HPDE6-E6E7 (cell line): ENCODE measurements around the gene ARHGAP26.

ENCODE experiments used
- DNase-seq: peaks from one replicate; pipeline ENCODE4 v3.0.0; 2011; ENCODE audit warnings: missing footprints; ENCODE audit errors: extremely low spot score

ARHGAP26 gene

DNA sequence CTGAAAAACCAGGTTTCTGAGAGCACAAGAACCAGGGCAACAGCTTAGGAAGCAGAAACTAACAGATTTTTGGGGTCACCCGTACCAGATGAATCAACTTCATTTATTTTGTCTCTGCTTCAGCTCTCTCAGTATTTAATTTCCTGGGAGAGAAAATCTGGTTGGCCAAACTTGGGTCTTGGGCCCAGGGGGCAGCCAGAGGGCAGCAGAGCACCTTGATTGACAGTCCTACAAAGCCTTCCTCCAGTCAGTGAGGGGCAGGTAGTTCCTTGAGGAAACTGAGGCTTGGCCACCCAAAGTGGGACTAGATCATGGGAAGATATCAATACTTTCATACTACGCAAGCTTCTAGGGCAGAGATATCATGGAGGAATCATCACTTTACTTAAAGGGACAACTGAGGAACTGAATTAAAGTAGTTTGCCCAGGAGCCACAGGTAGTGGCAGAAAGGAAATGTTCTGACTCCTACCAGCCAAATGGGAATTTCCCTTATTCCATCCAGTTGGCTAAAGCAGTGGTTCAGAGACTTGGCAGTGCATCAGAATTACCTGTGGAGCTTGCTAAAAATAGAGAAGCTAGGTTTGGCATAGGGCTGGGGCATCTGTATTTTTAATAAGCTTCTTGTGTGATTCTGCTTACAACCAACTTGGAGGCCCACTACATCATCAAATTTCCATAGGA, 21.5 kb upstream of the ARHGAP26 start:
- no peak for DNase-seq

DNA sequence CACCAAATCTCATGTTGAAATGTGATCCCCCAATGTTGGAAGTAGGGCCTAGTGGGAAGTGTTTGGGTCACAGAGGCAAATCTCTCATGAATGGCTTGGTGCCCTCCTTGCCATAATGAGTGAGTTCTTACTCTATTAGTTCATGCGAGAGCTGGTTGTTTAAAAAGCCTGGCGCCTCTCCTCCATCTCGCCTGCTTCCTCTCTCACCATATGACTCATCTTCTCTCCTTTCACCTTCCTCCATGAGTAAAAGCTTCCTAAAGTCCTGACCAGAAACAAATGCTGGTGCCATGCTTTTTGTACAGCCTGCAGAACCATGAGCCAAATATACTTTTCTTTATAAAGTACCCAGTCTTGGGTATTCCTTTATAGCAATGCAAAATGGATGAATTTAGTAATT, 20.9 kb upstream of the ARHGAP26 start:
- no peak for DNase-seq

DNA sequence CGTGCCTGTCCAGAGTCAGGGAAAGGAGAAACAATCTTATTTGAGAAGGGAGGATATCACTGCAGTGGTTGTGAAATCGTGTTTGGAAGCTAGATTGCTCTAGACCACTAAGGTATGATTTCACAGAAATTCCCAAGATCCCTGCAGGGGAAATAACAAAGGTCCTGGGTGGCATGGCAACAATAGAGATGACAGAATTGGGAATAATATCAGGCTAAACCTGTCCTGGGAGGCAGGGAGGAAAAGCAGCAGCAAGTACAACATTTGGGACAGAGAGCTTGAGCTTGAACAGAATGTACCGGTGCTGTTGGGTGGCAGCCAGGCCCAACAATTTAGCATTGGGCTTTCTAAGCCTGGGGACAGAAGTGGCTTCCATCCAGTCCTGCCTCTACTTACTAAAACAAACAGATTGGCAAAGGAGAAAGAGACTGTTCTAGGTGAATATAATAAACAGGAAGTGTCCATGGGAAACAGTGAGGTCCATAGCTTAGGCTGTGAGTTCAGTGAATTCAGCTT, 17.0 kb upstream of the ARHGAP26 start:
- DNase-seq: no peak

DNA sequence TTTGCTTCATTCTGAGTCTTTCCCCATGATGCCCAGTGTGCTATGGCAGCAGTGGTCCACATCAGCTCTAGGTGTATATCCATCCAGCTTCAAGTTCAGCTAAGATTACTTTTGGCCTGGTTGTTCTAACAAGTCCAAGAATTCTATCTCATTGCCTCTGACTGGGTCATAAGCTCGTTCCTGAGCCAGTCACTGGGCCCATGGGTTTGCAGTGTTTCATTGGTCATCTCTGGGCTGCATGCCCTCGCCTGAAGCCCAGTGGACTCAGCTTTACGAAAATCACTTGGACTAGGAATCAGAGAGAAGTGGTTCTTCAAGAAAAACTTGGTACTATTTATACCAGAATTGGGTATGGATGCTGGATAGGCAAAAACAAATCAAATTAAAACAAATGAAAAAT, 16.1 kb upstream of the ARHGAP26 start:
- no peak for DNase-seq

DNA sequence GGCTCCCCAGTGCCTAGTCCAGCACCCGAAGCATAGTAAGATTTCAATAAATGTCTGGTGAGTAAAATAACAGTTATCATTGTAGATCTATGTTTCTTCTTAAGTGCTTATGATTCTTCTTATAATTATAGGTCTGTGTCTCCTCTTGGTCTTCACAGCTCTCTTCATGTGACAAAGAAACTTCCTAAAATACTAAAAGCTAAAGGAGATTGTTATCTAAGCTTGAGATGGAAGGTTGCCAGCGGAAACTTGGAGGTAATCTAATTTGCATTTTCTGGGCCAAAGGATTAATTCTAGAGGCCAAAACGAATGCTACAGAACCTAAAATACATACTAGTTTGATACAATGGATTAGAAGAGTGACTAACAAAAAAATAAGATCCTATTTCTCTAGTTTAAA, 13.6 kb upstream of the ARHGAP26 start:
- DNase-seq: no peak

DNA sequence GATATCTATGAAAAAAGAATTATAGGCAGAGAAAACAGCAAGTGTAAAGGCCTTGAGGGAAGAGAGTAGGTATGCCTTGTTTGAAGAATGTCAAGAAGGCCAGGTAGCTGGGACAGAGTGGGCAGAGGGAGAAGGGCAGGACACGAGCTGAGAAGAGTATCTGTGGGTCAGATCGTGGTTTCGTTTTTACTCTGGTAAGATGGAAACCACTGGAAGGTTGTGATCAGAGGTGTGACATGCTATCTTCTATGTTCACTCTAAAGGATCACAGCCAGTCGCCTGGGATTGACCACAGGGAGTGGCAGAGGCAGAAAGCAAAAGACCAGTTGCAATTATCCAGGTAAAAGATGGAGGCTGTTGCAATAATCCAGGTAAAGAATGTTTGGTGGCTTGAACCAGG, 12.6 kb upstream of the ARHGAP26 start:
- no peak for DNase-seq

DNA sequence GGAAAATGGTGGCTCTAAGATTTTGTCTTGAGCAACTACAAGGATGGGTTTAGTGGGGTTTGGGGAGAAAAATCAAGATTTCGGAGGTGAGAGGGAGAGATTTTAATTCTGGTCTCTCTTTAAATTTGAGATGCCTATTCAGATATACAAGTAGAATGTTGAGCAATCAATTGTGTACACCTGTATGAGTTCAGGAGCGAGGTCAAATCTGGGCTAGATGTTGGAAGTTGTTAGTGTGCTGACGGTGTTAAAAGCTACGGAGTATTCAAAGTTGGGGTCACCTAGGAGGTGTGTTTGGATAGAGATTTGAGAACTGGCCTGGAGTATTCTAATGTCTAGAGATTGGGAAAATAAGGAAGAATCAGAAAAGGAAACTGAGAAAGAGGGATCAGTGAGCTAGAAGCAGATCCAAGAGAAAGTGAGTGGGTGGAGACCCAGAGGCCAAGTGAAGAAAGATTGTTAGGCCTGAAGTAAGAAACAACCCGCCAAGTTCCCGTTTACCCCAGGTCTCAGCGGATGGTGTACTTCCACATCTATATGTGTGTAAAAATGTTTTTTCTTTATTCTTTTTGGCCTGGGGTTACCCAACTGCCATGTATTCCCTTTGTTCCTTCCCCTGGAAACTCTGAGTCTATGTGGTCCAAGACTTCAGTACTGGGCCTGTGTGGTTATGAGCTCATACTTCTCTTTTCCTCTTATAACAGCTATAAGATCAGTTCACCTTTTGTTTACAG, 11.9 kb upstream of the ARHGAP26 start:
- no peak for DNase-seq

DNA sequence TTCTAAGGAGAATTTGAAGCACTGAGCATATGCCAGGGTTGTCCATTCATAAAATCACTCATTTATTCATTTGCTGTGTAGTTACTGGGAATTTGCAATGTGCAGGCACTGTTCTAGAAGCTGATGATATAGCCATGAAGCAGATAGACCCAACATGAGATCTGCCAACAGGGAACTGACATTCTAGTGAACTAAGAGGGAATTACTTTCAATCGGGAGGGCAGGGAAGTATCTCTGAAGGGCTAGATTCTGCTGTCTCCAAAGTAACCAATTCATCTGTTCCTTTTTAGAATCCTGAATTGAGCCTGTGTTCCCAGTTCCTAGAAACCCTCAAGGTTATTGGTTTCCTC, 11.4 kb upstream of the ARHGAP26 start:
- DNase-seq: no peak

DNA sequence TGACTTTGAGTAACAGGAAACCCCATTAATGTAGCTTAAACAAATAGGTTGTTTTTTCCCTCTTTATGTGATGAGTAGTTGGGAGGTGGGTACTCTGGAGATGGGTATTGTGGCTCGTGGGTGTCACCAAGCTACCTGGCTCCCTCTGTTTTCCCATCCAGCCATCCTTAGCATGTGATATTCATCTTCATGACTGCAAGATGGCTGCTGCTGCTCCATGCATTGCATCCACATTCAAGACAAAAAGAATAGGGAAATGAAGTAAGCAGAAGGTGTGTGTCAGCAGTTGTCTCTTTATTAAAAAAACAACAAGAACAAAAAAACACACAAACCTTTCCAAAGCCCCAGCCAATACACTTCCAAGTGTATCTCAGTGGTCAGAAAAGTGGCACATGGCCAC, 6.5 kb upstream of the ARHGAP26 start:
- DNase-seq: no peak

DNA sequence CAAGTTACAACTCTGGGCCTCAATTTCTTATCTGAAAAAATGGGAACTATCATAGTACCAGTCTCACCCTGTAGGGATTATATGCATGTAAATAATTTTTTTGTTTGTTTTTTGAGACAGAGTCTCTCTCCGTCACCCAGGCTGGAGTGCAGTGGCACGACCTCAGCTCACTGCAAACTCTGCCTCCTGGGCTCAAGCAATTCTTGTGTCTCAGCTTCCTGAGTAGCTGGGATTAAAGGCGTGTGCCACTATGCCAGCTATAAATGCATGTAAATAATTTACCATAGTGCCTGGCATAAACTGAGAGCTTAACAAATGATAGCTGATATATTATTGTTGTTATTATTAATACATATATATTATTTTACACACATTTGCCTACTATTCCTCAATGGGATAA, 3.0 kb upstream of the ARHGAP26 start:
- DNase-seq: no peak

DNA sequence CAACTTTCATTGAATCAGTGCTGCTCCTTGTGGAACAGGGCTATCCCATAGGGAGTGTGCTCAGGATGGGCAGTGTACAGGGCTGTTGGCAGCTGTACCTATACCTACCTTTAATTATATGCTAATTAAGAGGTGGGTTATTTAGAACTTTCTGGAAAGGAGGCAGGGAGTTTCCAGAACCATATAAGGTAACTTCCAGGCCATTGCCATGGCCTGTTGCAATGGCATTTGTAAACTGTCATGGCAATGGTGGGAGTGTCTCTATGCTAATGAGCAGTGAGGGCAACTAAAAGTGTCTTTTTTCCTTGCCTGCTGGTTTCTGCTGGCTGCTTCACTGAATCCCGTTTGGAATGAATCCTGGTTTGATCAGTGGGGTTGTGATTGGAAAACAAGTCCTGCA, 2.3 kb upstream of the ARHGAP26 start:
- DNase-seq: no peak

DNA sequence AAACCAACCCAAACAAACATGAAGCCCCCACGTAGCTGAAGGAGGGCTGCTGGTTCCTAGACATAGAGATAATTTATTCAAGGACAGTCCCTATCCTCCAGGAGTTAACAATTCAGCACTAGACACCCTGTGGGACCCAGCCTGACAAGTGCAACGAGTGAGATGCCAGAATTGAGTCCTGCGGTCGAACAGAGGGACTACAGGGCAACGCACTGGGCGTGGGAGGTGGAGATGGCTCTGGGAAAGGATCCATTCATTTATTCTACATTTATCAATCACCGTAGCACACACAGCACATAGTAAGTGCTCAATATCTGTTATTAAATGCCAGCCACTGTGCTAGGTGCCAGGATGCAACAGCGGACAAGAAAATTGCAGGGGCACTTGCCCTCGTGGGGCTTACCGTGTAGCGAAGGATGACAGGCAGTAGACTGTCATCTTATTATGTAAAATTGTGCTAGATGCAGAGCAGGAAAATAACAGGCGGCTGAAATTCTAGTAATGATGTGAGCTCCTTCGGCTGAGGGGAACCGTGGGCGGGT, 855 bp upstream of the ARHGAP26 start:
- no peak for DNase-seq

DNA sequence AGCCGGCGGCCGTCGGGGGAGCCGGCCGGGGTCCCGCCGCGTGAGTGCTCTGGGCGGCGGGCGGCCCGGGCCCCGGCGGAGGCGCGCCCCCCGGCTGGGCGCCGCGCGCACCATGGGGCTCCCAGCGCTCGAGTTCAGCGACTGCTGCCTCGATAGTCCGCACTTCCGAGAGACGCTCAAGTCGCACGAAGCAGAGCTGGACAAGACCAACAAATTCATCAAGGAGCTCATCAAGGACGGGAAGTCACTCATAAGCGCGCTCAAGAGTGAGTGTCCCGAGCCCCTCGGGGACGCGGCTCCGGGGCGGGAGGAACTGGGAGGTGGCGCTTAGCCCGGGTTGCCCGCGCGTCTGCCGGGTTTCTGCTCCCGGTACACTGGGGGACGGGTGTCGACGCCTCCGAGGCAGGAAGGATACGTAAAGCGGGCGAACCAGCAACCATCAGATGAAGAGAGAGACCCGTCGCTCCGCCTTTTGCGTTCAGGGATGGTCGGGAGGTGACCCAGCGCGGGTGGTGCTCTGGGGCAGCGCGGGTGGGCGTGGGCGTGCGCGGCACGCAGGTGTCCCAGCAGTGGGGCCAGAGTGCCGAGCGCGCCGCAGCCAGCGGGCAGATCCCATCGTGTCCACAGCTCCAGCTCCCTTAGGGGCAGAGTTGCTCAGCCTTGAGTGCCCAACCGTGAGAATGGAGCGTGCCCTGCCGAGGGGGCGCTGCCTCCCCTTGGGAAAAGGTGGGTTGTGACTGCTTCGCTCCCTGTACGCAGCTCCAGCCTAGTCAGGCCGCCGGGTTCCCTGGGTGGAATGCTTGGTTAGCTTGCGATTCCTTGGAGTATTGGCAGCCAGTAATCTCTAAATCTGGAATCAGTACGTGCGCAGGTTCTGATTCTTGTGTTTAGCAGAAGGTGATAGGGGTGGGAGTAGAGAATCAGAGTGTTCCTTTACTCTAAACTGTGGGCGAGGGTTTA, 753 bp downstream of the ARHGAP26 start:
- peak; percentile 25 for DNase-seq

DNA sequence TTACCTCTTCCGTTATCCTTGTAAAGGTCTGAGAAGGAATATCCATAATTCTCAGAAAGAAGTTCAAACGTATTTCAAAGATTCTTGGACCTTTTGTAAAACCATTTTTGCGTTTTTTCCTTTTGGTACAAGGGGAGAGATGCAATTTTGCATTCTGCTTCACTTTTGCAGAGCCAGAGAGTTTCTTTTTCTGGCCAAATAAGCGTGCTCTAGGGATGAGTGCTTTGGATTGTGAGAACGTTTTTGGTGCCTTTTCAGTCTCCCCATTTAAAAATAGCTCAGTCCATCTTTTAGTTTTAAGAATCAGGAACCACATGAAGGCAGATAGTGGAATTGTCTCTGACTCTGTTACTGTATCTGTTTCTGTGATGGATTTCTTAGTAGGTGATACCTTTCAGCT, 1.5 kb downstream of the ARHGAP26 start:
- no peak for DNase-seq

DNA sequence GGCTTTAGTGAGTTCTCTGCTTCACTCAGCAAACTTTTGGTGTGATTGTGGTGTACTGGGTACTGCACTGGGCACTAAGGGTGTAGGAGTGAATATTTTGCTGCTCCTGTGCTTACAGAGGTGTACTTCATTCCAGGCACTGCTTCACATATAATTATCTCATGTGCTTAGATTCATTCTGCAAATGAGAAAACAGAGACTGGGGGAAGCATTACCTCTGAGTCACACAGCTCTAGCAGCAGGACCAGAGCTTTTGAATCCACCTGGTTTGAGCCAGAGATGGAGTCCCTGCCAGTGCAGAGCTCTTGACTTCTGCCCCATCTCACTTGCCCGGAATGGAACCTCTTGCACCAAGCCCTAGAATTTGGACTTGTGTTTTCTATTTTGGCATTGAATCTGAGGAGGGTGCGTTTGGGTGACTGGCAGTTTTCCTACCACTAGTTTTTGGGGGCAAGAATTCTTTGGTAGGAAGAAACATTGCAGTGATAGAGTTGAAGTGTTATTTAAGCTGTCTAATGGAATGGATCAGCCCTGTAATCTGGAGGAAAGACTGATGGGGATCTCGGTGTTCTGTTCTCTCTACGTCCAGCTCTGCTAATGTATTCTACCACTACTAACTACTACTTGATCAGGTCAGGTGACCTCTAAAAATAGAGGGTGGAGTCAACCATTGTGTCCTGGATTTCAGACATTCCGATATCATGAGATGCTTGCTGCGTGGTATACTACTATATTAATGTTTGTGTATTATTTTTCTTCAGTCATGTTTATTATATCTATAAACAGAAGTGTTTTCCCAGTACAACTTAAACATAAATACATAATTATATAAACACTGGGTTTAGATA, 2.5 kb downstream of the ARHGAP26 start:
- DNase-seq: no peak

DNA sequence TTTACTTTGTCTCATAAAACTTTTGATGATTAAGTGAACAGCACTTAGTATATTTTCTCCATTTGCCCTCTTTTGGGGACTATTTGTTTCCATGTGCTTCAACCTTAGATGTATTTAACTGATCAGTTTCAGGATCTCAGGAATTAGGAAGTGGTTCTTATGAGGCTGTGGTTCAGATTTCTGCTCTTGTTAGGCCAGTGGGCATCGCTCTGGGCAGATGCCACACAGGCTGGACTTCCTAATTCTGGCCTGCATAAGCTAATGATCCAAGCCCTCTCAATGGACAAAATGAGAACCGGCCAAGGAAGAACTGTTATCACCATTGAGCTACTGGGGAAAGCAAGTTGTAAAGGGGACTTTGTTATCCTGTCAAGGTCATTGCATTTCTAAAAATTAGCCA, 6.9 kb downstream of the ARHGAP26 start:
- DNase-seq: no peak

DNA sequence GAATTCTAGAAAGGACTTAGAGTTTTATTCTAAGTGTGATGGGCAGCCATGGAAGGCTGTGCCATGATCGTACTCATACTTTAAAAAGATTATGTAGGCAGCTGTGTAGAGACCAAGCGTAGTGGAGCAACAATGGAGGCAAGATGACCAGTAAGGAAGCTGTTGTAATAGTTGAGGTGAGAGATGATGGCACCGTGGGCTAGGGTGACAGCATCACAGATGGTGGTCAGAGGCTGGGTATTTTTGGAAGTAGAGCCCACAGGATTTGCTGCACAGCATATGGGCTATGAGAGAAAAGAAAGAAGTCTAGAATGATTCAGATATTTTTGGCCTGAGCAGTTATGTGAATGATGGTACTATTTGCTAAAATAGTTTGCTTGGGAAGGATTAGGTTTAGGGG, 7.7 kb downstream of the ARHGAP26 start:
- DNase-seq: no peak

DNA sequence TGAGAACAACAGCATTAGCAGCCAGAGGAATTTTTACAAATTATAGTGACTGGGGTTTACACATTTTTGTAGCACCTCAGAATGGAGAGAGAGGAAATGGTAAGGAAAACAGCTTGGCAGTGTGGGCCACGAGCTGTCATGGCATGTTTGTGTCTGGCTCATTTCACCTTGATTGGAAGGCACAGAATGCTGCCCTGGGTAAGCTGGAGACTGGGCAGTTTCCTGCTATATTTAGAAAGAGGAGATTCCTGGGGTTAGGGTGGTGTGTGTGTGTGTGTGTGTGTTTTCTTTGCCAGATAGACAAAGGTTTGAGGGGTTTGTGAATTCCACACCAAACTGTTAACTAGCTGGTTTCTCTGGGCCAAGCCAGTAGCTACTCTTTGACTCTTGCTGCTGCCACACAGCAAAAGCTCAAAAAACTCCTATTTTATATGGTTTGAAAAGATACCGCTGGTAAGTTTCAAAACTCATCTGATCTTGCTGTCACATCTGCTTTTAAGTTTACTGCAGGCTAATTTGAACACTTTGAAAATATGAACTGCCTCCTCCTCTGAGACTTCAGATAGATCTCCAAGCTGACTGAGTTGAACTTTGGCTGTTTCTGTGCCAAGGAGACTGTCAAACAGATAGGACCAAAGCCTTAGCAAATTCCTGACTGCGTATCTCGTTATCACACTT, 9.1 kb downstream of the ARHGAP26 start:
- DNase-seq: no peak

DNA sequence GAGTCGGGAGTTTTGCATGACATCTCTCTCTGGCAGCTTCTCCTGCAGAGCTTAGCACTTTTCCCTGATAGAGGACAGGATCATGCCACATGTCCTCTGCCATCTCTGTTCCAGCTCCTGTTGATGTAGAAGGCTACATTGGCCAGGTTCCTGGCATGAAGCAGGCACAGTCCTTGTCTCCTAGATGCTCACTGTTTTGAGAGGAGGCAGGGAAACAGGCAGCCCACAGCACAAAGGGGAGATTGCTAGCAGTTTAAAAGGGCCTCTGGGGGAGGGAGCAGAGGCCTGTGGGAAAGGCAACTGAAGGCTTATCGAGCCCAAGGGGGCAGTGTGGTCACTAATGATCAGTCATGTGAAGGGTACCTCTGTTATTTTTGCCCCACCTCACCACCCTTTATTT, 10.7 kb downstream of the ARHGAP26 start:
- DNase-seq: no peak

DNA sequence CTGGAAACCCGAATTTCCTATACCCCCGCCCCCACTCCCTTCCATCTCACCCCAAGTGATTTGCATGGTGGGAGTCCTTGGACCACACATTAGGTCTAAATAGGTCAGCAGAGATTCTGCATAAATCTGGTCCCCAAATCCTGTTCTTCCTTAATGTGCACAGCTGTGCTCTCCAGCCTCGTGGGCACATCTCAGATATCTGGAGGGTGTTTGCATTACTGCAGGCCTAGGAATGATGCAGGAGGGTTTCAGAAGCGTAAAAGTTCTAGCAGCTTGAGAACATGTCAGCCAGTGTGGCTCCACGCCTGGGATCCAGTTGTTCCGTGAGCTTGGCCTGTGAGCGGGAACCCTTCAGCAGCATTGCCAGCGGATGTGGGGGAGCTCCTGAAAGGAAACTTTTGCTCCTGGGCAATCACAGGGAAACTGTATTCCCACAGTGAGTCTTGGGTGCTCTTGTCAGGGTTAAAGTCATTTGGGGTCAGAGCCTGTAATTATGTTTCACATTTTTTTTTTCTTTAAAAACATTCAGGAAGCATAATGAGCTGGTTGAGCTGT, 12.9 kb downstream of the ARHGAP26 start:
- DNase-seq: no peak
